ENCODE results near the gene TAF12.
"Not testable (repeated sequence)": the region's sequence is repeated elsewhere in the genome, so short reads cannot be mapped to it uniquely, and the experiment has no call there.

Gene TAF12

DNA sequence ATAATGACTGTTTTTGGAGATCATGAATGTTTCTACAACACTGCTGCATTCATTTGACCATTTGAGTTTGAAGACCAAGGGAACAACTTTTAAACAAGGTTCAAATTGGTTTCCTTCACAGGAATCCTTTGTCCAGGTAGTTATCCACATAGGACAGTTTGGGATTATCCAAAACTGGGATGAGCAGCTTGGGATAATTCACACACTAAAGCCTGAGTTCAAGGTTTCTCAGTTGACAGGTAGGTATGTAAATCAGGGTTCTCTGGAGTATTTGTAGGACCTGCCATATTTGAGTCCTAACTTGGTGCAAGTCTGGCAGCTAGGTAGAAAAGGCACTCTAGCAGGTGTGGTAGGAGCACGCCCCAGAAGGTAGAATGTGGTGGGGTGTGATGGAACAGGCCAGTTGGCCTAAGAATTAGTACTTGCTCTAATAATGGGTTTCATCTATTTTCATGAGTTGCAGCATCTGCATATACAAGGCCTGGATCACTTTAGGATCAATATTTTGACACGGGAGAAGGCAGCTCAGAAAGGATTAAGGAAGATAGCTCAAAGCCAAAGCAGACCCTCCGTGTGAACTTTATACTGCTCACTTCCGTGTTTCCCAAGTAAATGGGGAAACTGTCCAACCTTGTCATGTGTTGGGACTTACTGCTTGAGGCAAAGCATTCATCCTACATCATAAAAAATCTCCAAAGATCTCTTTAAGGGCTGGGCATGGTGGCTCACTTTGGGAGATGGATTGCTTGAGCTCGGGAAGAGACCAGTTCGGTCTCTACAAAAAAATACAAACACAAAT is 64.9 kb downstream of the TAF12 start:
- Histone ChIP-seq H3K27ac (ENCODE audit: low read length) (no peak overlapping the region), H3K4me1 (ENCODE audit: control insufficient read depth, low read depth, low read length) (peaks cover 10% of the 10 kb centered on the region), H3K4me3 (ENCODE audit: low read length) (no peak overlapping the region), H3K9ac (ENCODE audit: low read length) (no peak overlapping the region), H3K36me3 (ENCODE audit: control insufficient read depth, low read depth, low read length) (peaks cover 43% of the 10 kb centered on the region), H3K9me3 (ENCODE audit: control insufficient read depth, low read depth, low read length) (no peaks in the 10 kb centered on the region), H3K27me3 (ENCODE audit: control insufficient read depth, insufficient read depth, low read length) (peaks cover 7% of the 10 kb centered on the region)

DNA sequence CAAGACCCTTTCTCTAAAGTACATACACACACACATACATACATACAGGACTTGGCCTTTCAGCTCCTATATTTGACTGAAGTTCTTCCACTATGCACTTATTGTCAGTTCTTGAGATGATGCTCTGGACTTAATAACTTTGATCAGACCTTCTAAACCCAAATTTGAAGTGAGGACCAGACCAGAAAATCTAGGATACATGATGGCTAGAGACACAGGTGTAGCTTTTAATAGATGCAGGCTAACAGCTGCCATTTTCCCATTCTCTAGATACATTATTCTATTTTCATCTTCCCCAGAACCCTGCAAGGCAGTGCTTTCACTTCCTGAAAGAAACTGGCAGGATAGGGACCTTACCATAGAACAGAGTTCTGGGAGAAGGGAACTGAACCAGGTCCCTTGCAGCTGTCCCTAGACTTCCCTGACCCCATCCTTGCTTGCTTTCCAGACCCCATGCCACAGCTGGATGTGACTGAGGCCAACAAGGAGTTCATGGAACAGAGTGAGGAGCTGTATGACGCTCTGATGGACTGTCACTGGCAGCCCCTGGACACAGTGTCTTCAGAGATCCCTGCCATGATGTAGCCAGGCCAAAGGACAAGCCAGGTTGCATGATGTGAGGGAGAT is 65.7 kb downstream of the TAF12 start:
- H3K4me1 ChIP-seq (ENCODE audit: control insufficient read depth, low read depth, low read length), result peaks cover 7% of the 10 kb centered on the region
- H3K36me3 ChIP-seq (ENCODE audit: control insufficient read depth, low read depth, low read length), result peaks cover 43% of the 10 kb centered on the region
- H3K9ac ChIP-seq (ENCODE audit: low read length), result no peak overlapping the region
- no peak overlapping the region for H3K27ac ChIP-seq (ENCODE audit: low read length)
- no peak overlapping the region for H3K4me3 ChIP-seq (ENCODE audit: low read length)
- peaks cover 3% of the 10 kb centered on the region for H3K27me3 ChIP-seq (ENCODE audit: control insufficient read depth, insufficient read depth, low read length)
- no peaks in the 10 kb centered on the region for H3K9me3 ChIP-seq (ENCODE audit: control insufficient read depth, low read depth, low read length)

- Histone ChIP-seq H3K36me3 (ENCODE audit: control insufficient read depth, low read depth, low read length) (peaks cover 30% of the 10 kb centered on the region), H3K9me3 (ENCODE audit: control insufficient read depth, low read depth, low read length) (no peaks in the 10 kb centered on the region), H3K27me3 (ENCODE audit: control insufficient read depth, insufficient read depth, low read length) (no peaks in the 10 kb centered on the region), H3K4me1 (ENCODE audit: control insufficient read depth, low read depth, low read length) (no peaks in the 10 kb centered on the region), H3K27ac (ENCODE audit: low read length) (no peak overlapping the region), H3K9ac (ENCODE audit: low read length) (no peak overlapping the region), H3K4me3 (ENCODE audit: low read length) (no peak overlapping the region)
Measured at GRCh38 chr1:28573564-28573963, 69.3 kb downstream of the TAF12 start.

GRCh38 chr1:28572891-28573290 is 70.0 kb downstream of the TAF12 start:
- H3K4me1 ChIP-seq (ENCODE audit: control insufficient read depth, low read depth, low read length); H3K27me3 ChIP-seq (ENCODE audit: control insufficient read depth, insufficient read depth, low read length); H3K4me3 ChIP-seq (ENCODE audit: low read length); H3K9ac ChIP-seq (ENCODE audit: low read length); H3K27ac ChIP-seq (ENCODE audit: low read length); H3K9me3 ChIP-seq (ENCODE audit: control insufficient read depth, low read depth, low read length): not testable (repeated sequence)
- peaks cover 29% of the 10 kb centered on the region for H3K36me3 ChIP-seq (ENCODE audit: control insufficient read depth, low read depth, low read length)

DNA sequence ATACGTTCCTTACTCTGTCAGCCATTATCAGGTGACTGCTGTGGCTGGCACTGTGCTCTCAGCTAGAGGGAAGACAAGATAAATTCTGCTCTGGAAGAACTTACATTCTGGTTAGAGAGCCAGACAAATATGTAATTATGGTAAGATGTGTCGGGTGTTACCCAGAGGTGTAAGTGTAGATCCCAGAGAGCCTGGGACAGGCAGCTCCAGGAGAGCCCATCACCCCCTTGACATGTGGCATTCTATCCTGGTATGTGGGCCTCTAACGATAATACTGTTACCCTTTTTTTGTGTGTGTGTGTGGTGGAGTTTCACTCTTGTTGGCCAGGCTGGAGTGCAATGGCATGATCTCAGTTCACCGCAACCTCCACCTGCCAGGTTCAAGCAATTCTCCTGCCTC is 71.0 kb downstream of the TAF12 start:
- Histone ChIP-seq H3K9me3 (ENCODE audit: control insufficient read depth, low read depth, low read length) (no peaks in the 10 kb centered on the region), H3K4me3 (ENCODE audit: low read length) (no peak overlapping the region), H3K27me3 (ENCODE audit: control insufficient read depth, insufficient read depth, low read length) (no peaks in the 10 kb centered on the region), H3K36me3 (ENCODE audit: control insufficient read depth, low read depth, low read length) (peaks cover 28% of the 10 kb centered on the region), H3K9ac (ENCODE audit: low read length) (no peak overlapping the region), H3K27ac (ENCODE audit: low read length) (no peak overlapping the region), H3K4me1 (ENCODE audit: control insufficient read depth, low read depth, low read length) (no peaks in the 10 kb centered on the region)

- no peak overlapping the region for H3K9ac ChIP-seq (ENCODE audit: low read length)
- peaks cover 48% of the 10 kb centered on the region for H3K36me3 ChIP-seq (ENCODE audit: control insufficient read depth, low read depth, low read length)
- H3K4me1 ChIP-seq (ENCODE audit: control insufficient read depth, low read depth, low read length), result no peaks in the 10 kb centered on the region
- H3K9me3 ChIP-seq (ENCODE audit: control insufficient read depth, low read depth, low read length), result no peaks in the 10 kb centered on the region
- H3K4me3 ChIP-seq (ENCODE audit: low read length), result no peak overlapping the region
- H3K27ac ChIP-seq (ENCODE audit: low read length), result no peak overlapping the region
- no peaks in the 10 kb centered on the region for H3K27me3 ChIP-seq (ENCODE audit: control insufficient read depth, insufficient read depth, low read length)
Measured at GRCh38 chr1:28566931-28567330, 75.9 kb downstream of the TAF12 start.

DNA sequence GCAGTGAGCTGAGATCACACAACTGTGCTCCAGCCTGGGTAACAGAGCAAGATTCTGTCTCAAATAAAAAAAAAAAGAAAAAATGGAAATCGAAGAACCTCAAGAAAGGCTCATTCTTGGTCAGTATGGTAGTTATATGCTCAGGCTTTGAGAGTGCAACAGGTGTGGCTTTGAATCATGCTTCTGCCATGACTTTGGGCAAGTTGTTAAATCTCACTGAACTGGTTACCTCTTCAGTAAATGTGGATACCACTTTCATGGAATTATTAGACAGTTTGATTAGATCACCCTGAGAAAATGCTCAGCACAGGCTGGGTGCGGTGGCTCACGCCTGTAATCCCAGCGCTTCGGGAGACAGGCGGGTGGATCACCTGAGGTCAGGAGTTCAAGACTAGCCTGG is 77.1 kb downstream of the TAF12 start:
- Histone ChIP-seq H3K27ac (ENCODE audit: low read length) (no peak overlapping the region), H3K9ac (ENCODE audit: low read length) (no peak overlapping the region), H3K4me1 (ENCODE audit: control insufficient read depth, low read depth, low read length) (no peaks in the 10 kb centered on the region), H3K36me3 (ENCODE audit: control insufficient read depth, low read depth, low read length) (peaks cover 50% of the 10 kb centered on the region), H3K4me3 (ENCODE audit: low read length) (no peak overlapping the region), H3K27me3 (ENCODE audit: control insufficient read depth, insufficient read depth, low read length) (no peaks in the 10 kb centered on the region), H3K9me3 (ENCODE audit: control insufficient read depth, low read depth, low read length) (no peaks in the 10 kb centered on the region)

DNA sequence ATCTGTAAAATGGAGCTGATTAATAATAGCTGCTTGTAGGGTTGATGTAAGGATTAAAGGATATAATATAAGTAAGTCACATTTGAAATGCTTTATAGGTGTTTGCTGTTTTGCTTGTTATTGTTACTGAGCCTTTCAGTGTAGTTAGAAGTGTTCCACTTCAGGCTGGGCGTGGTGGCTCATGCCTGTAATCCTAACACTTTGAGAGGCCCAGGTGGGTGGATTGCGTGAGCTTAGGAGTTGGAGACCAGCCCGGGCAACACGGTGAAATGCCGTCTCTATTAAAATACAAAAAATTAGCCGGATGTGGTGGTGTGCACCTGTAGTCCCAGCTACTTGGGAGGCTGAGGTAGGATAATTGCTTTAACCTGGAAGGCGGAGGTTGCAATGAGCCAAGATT is 77.8 kb downstream of the TAF12 start:
- no peaks in the 10 kb centered on the region for H3K4me1 ChIP-seq (ENCODE audit: control insufficient read depth, low read depth, low read length)
- H3K36me3 ChIP-seq (ENCODE audit: control insufficient read depth, low read depth, low read length), result peaks cover 57% of the 10 kb centered on the region
- no peak overlapping the region for H3K27ac ChIP-seq (ENCODE audit: low read length)
- H3K27me3 ChIP-seq (ENCODE audit: control insufficient read depth, insufficient read depth, low read length), result no peaks in the 10 kb centered on the region
- H3K9ac ChIP-seq (ENCODE audit: low read length), result no peak overlapping the region
- H3K4me3 ChIP-seq (ENCODE audit: low read length), result no peak overlapping the region
- no peaks in the 10 kb centered on the region for H3K9me3 ChIP-seq (ENCODE audit: control insufficient read depth, low read depth, low read length)

DNA sequence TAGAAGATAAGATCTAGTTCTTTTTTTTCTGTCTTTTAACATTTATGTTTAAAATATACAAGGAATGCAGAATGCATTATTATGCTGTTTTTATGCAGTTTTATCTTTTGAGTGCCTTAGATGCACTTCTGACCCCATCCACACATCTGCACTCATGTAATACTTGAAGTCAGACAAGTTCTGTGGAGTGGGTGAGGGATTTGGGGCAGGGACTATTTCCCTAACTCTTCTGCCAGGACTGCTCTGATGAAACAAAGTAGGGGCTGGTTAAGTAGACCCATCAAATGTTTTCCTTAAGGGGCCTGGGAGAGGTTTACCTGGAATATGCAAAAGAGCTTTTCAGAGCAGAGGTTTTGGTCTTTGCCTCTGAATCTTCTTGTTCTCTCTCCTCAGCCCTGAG is 78.6 kb downstream of the TAF12 start:
- H3K36me3 ChIP-seq (ENCODE audit: control insufficient read depth, low read depth, low read length), result peaks cover 64% of the 10 kb centered on the region
- no peak overlapping the region for H3K27ac ChIP-seq (ENCODE audit: low read length)
- no peaks in the 10 kb centered on the region for H3K9me3 ChIP-seq (ENCODE audit: control insufficient read depth, low read depth, low read length)
- H3K9ac ChIP-seq (ENCODE audit: low read length), result no peak overlapping the region
- H3K4me3 ChIP-seq (ENCODE audit: low read length), result no peak overlapping the region
- H3K4me1 ChIP-seq (ENCODE audit: control insufficient read depth, low read depth, low read length), result no peaks in the 10 kb centered on the region
- no peaks in the 10 kb centered on the region for H3K27me3 ChIP-seq (ENCODE audit: control insufficient read depth, insufficient read depth, low read length)

GRCh38 chr1:28560886-28561285 is 82.0 kb downstream of the TAF12 start:
- Histone ChIP-seq H3K27me3 (ENCODE audit: control insufficient read depth, insufficient read depth, low read length) (no peaks in the 10 kb centered on the region), H3K27ac (ENCODE audit: low read length) (no peak overlapping the region), H3K9ac (ENCODE audit: low read length) (no peak overlapping the region), H3K36me3 (ENCODE audit: control insufficient read depth, low read depth, low read length) (peaks cover 55% of the 10 kb centered on the region), H3K9me3 (ENCODE audit: control insufficient read depth, low read depth, low read length) (no peaks in the 10 kb centered on the region), H3K4me1 (ENCODE audit: control insufficient read depth, low read depth, low read length) (no peaks in the 10 kb centered on the region), H3K4me3 (ENCODE audit: low read length) (no peak overlapping the region)
